Epidermal melanocyte (primary cell): Measurements from ENCODE around the gene PRAMEF5.
"Not testable (repeated sequence)": the region's sequence is repeated elsewhere in the genome, so short reads cannot be mapped to it uniquely, and the experiment has no call there.

Source experiments
- DNase-seq: peaks from one replicate; pipeline ENCODE4 v3.0.0; 2011; ENCODE audit warnings: low spot score; ENCODE audit not compliant: insufficient read length

The PRAMEF5 gene

DNA sequence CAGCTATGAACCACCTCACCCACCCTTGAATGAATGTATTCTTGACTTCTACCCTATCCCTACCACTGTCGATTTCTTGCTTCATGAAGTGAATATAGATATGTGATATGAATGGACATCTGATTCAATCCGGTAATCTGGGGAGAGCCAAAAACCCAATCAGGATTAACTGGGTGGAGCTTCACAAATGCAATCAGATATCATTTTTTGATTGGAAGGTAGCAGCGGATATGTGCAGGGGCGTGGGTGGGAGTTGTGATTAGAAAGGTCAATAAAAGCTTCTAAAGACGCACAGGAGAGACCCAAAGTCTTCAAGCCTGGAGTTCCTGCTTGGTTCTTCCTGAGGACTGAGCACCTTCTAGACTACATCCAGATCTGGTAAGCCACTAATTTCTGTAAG is at the start of gene PRAMEF5:
TSS of gene PRAMEF5 (plus strand) at position 301 of the 400 bp plus-strand sequence. CDS start 5,071 bp downstream, outside the sequence.
- DNase-seq, result not testable (repeated sequence)

DNA sequence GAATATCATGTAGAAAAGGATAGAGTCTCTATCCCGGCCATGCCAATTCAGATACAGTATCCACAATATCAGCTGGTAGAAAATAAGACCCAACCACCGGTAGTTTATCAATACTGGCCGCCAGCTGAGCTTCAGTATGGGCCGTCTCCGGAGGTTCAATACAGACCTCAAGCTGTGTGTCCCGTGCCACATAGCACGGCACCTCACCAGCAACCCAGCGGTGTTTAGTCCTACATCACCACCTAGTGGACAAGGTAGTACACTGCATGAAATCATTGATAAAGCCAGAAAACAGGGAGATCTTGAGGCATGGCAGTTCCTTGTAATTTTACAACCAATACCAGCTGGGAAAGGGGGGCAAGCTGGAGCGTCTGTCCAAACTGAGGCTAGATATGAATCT is 45.3 kb upstream of the PRAMEF5 start:
- not testable (repeated sequence) for DNase-seq

DNA sequence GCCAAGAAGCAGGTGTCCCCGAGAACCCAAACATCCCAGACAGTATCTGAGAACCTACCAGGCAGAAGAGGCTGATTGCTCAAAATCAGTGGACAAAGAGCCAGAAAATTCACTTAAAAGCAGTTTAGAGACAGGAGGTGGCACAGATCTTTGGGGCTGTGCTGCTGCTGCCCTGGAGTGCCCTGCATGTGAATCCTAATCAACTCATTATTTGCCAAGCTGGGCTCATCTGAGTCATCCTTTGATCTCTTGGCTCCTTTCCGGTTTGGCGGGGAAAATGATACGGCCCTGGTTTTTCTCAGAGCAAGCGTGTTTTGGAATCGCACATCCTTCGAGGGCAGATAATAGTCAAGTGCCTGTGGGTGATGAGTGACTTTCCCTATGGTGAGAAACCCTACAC is 37.4 kb upstream of the PRAMEF5 start:
- DNase-seq, result not testable (repeated sequence)

DNA sequence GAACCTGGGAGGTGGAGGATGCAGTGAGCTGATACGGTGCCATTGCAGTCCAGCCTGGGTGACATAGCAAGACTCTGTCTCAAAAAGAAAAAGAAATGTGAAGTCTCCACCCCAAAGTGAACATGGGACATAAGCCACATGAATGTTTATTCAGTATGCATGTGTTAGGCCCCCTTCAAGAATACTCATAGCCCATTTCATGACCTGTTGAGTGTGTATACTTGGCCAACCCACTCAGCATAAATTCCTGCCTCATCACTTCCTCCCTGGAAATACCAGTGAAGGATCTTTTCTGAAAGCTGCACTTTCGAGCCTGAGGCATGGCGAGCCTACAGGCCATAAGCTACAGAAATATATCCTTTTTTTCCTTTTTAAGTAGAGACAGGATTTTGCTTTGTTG is 34.8 kb upstream of the PRAMEF5 start:
- not testable (repeated sequence) for DNase-seq

- not testable (repeated sequence) for DNase-seq
Measured at GRCh38 chr1:13222788-13223187, 31.2 kb upstream of the PRAMEF5 start.

- DNase-seq, result no peak
Measured at GRCh38 chr1:13224480-13225060, 29.4 kb upstream of the PRAMEF5 start.

DNA sequence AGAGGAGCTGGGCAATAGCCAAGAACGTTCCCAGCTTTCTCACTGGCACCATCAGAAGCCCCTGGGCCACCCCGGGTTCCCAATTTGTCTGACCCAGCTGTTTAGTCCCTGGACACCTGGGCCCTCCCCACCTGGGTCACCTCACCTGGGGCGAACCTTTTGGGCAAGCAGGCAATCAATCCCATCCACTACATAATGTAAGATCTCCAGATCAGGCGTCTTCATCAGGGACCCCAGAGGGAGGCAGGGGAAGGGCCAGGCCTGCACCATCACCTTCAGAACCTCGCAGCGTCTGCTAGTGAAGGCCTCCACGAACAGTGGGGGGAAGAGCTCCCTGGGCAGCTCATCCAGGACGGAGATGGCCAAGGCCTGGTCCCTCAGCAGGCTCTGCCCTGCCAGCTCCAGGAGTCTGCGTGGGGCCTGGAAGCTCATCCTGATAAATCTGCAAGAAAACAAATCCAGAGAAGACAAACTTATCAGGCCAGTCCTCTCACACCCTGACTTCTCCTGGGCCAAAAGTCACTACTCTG is 28.3 kb upstream of the PRAMEF5 start, which contains the start of gene PRAMEF18:
TSS of gene PRAMEF18 (minus strand) at position 480 of the 530 bp plus-strand sequence. CDS start at position 432, 48 bp downstream.
- not testable (repeated sequence) for DNase-seq

- not testable (repeated sequence) for DNase-seq
Measured at GRCh38 chr1:13227271-13228055, 26.5 kb upstream of the PRAMEF5 start.

GRCh38 chr1:13228343-13228781 is 25.6 kb upstream of the PRAMEF5 start:
- no peak for DNase-seq

DNA sequence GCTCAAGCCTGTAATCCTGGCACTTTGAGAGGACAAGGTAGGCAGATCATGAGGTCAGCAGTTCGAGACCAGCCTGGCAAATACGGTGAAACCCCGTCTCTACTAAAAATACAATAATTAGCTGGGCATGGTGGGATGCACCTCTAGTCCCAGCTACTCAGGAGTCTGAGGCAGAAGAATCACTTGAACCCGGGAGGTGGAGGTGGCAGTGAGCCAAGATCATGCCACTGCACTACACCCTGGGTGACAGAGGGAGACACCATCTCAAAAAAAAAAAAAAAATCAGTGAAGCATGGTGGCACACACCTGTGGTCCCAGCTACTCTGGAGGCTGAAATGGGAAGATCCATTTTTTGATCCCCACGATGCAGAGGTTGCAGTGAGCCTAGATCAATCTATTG is 23.9 kb upstream of the PRAMEF5 start:
- not testable (repeated sequence) for DNase-seq

DNA sequence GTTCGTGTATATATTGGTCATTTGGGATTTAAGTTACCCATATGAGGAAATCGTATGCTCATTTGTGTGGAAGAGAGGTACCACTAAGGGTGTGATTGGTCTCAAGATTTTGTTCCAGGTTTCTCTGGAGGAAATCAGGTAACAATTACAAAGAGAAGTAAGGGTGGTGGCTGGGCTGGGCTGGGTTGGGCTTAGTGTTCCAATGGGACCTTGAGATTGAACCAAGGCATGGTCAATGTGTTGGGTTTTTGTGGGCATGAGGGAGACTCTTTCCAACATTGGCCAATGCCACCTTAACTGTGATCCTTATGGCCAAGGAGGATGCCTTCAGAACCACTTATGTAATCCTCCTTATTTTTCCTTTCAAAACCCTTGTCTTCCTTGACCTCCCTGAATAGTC is 23.4 kb upstream of the PRAMEF5 start:
- peak; percentile 11 for DNase-seq

- not testable (repeated sequence) for DNase-seq
Measured at GRCh38 chr1:13231061-13231750, 22.8 kb upstream of the PRAMEF5 start.

- not testable (repeated sequence) for DNase-seq
Measured at GRCh38 chr1:13232056-13232455, 21.9 kb upstream of the PRAMEF5 start.

DNA sequence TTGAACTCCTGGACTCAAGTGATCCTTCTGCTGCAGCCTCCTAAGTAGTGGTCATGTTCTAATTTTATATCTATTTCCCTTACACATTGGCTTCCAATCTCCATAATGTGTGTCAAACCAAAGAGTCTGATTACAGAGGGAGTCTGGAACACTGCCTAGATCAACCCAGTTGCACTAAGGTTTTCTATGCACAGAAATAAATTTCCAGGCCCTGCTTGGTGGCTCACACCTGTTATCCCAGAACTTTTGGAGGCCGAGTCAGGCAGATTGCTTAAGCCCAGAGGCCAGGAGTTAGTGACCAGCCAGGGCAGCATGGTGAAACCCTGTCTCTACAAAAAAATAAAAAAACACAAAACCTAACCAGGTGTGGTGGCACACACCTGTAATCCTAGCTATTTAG is 19.9 kb upstream of the PRAMEF5 start:
- not testable (repeated sequence) for DNase-seq

DNA sequence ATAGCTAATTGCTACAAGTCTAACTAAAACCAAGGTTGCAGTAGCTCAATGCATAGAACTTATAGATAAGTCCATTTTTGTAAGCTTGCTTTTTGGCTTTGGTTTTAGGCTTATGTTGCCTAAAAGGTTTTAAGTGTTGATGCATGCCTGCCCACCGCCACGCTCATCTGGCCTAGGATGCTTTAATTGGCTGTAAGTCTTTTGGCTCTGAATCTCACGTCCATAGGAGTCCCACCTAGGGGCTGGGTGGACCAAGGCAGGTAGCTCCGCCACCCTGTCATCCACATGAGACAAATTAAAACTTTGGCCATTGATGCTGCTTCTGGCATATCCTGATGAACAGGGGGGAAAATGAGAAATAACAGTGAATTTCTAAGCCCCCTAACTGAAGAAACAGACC is 16.4 kb upstream of the PRAMEF5 start:
- not testable (repeated sequence) for DNase-seq

DNA sequence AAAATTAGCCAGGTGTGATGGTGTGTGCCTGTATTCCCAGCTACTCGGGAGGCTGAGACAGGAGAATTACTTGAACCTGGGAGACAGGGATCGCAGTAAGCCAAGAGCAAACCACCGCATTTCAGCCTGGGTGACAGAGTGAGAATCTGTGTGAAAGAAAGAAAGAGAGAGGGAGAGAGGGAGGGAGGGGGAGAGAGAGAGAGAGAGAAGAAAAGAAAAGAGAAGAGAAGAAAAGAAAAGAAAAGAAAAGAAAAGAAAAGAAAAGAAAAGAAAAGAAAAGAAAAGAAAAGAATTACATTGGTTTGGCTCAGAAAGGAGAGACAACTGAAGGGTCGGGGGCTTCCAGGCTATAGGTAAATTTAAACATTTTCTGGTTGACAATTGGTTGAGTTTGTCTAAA is 14.4 kb upstream of the PRAMEF5 start:
- not testable (repeated sequence) for DNase-seq

- not testable (repeated sequence) for DNase-seq
Measured at GRCh38 chr1:13243536-13244263, 10.3 kb upstream of the PRAMEF5 start.

GRCh38 chr1:13245841-13246553 is 8.0 kb upstream of the PRAMEF5 start:
- not testable (repeated sequence) for DNase-seq

- not testable (repeated sequence) for DNase-seq
Measured at GRCh38 chr1:13246554-13246871, 7.5 kb upstream of the PRAMEF5 start.

DNA sequence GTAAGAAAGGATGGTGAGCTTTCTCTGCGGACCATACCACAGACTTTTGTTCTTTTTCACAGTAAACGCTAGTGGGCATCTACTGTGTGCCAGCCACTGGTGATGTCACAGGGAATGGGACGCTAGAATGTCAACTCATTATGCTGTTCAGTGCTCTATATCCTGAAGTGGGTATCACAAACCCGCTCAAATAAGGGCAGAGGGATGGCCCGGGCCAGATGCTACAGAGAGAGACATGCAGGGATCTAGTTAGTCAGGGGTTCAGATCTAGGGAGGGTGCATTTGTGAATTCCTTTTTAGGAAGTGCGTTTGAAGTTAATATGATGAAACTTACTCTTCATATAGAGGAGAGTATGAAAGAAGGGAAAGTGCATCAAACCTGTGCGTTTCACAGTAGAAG is 6.9 kb upstream of the PRAMEF5 start:
- DNase-seq, result not testable (repeated sequence)
